ENCODE data around the gene MED16.

- TF ChIP-seq, protein P1, sequence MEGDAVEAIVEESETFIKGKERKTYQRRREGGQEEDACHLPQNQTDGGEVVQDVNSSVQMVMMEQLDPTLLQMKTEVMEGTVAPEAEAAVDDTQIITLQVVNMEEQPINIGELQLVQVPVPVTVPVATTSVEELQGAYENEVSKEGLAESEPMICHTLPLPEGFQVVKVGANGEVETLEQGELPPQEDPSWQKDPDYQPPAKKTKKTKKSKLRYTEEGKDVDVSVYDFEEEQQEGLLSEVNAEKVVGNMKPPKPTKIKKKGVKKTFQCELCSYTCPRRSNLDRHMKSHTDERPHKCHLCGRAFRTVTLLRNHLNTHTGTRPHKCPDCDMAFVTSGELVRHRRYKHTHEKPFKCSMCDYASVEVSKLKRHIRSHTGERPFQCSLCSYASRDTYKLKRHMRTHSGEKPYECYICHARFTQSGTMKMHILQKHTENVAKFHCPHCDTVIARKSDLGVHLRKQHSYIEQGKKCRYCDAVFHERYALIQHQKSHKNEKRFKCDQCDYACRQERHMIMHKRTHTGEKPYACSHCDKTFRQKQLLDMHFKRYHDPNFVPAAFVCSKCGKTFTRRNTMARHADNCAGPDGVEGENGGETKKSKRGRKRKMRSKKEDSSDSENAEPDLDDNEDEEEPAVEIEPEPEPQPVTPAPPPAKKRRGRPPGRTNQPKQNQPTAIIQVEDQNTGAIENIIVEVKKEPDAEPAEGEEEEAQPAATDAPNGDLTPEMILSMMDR (IDR thresholded peaks at IDR 0.05; ENCODE audit: insufficient read depth, low read length, poor library complexity, severe bottlenecking) = no peak
- TF ChIP-seq EZH2phosphoT487 (conservative IDR thresholded peaks at IDR 0.05; ENCODE audit: low read length) = no peak
Observed at GRCh38 chr19:827710-828321, 65.2 kb downstream of the MED16 start, which contains the start of gene AZU1.
